GM12878 (cell line): ENCODE measurements around the gene KLHL2. TPM values are rescaled to one million over a fixed set of nuclear protein-coding genes. Genes with fewer than 3 reads are reported as not detected.
"Not testable (repeated sequence)": the region's sequence is repeated elsewhere in the genome, so short reads cannot be mapped to it uniquely, and the experiment has no call there.

ENCODE experiments used
- ATAC-seq: fragments of 200-7000 bp; cut with Tn5 transposase; 3 replicates; pipeline ENCODE4 v1.9.1; 2020; ENCODE audit warnings: mild to moderate bottlenecking, moderate library complexity
- BruUV-seq: library from RNA; stranded (reverse); fragments of 400-500 nt; replicated peaks from 2 replicates; lab custom pipeline; 2021; lab: Mats Ljungman, UMichigan
- CTCF ChIA-PET: fragments of 300-600 bp; sonication (Branson Sonifier 250); formaldehyde crosslinking; extraction: SDS; loops from one replicate; lab custom pipeline; 2021; ENCODE audit warnings: inconsistent platforms; lab: Yijun Ruan, JAX
- POLR2A ChIA-PET: fragments of 350-600 bp; formaldehyde crosslinking; extraction: SDS; loops from one replicate; lab custom pipeline; 2021; ENCODE audit warnings: inconsistent platforms; lab: Charles Lee
- RAD21 ChIA-PET: fragments of 300-600 bp; sonication (Branson Sonifier 250); formaldehyde crosslinking; loops from one replicate; lab custom pipeline; 2023; ENCODE audit warnings: antibody characterized with exemption; ENCODE audit not compliant: unreplicated experiment; lab: Charles Lee
- SMC1A ChIA-PET: fragments of 300-600 bp; sonication (Branson Sonifier 250); formaldehyde crosslinking; loops from one replicate; lab custom pipeline; 2023; ENCODE audit not compliant: unreplicated experiment, uncharacterized antibody; lab: Charles Lee
- DNase-seq: peaks from one replicate; pipeline ENCODE4 v3.0.0-alpha.2; 2011; ENCODE audit warnings: low read depth, low spot score
- FAIRE-seq: peaks from 3 replicates; lab custom pipeline; 2011; peaks lifted over from hg19 to GRCh38; lab: Jason Lieb, UNC
- H2AFZ ChIP-seq: 2 replicates; pipeline ENCODE4 v1.6.0; 2011; ENCODE audit warnings: low read depth, low read length, control low read depth; ENCODE audit not compliant: control insufficient read depth
- H3K27ac ChIP-seq: 2 replicates; pipeline ENCODE4 v1.5.1; 2011; ENCODE audit warnings: control low read depth; ENCODE audit not compliant: control insufficient read depth, insufficient read depth
- H3K27me3 ChIP-seq, 2 experiments: replicated peaks in 1 of 2; 2 replicates each; pipeline versions ENCODE4 v1.6.0 to v1.6.1; 2011; ENCODE audit warnings: low read length in 1 of 2; ENCODE audit not compliant: control insufficient read depth in 2 of 2, insufficient read depth in 2 of 2
- H3K36me3 ChIP-seq, 2 experiments: 2 replicates each; pipeline ENCODE4 v1.5.1; 2011; ENCODE audit warnings: low read length in 1 of 2; ENCODE audit not compliant: control insufficient read depth in 2 of 2, insufficient read depth in 2 of 2
- H3K4me1 ChIP-seq: 2 replicates; pipeline ENCODE4 v1.6.1; 2011; ENCODE audit warnings: mild to moderate bottlenecking, low read length, moderate library complexity, mixed read lengths; ENCODE audit not compliant: control insufficient read depth, insufficient read depth
- H3K4me2 ChIP-seq: 2 replicates; pipeline ENCODE4 v1.6.0; 2011; ENCODE audit warnings: control low read depth; ENCODE audit not compliant: control insufficient read depth, insufficient read depth
- H3K4me3 ChIP-seq: fragments of 200-600 bp; sonication (generic); 2 replicates; pipeline ENCODE4 v1.5.1; 2016
- H3K79me2 ChIP-seq: 2 replicates; pipeline ENCODE4 v1.6.0; 2011; ENCODE audit warnings: low read length; ENCODE audit not compliant: control insufficient read depth, insufficient read depth
- H3K9ac ChIP-seq: 2 replicates; pipeline ENCODE4 v1.8.0; 2011; ENCODE audit warnings: low read length, control low read depth, mixed read lengths; ENCODE audit not compliant: control insufficient read depth, insufficient read depth
- H3K9me3 ChIP-seq: replicated peaks from 3 replicates; pipeline ENCODE4 v1.5.1; 2011; ENCODE audit warnings: mild to moderate bottlenecking, low read length; ENCODE audit not compliant: control insufficient read depth, insufficient read depth
- H4K20me1 ChIP-seq: 2 replicates; pipeline ENCODE4 v1.6.0; 2011; ENCODE audit not compliant: control insufficient read depth, insufficient read depth
- TCF7 ChIP-seq: IDR thresholded peaks from 2 replicates; pipeline ENCODE4 v1.6.1; 2014; ENCODE audit warnings: antibody characterized with exemption, borderline replicate concordance
- WGBS: methylation state at CpG from one replicate; pipeline ENCODE4 v1.1.6; 2016; ENCODE audit warnings: low lambda C conversion rate; ENCODE audit not compliant: insufficient replicate concordance, insufficient coverage; ENCODE audit errors: missing lambda C conversion rate; 5-methylcytosine and 5-hydroxymethylcytosine counted together
- in situ Hi-C: fragments of 300-500 bp; cut with MboI; formaldehyde crosslinking; loops from 9 replicates; pipeline ENCODE4 v1.14.3; 2018; ENCODE audit warnings: mixed read lengths
- intact Hi-C: fragments of 100-400 bp; cut with micrococcal nuclease; formaldehyde crosslinking; loops from one replicate; pipeline ENCODE4 v1.14.2; 2022; ENCODE audit not compliant: unreplicated experiment
- polyA plus RNA-seq, 11 experiments: library from polyadenylated mRNA; depleted of rRNA in 4 of 11; unstranded in 6 of 11; stranded (reverse) in 5 of 11; fragments of >200 nt; fragmentation: Nextera tagmentation in 4 of 11; fragmentation: Illumina TruSeq in 1 of 11; extraction: Ambion mirVana in 4 of 11; extraction: Trizol in 1 of 11; gene quantifications; 1 replicate in 1 of 11; 2 replicates in 10 of 11; pipeline versions ENCODE4 v1.2.1 to v1.2.3, GENCODE V29; 2011 to 2016; ENCODE audit warnings: inconsistent platforms in 2 of 11, missing spikeins in 2 of 11, low read depth in 1 of 11
- total RNA-seq, 4 experiments: library from RNA; depleted of rRNA in 3 of 4; stranded (reverse); fragments of >200 nt in 3 of 4; fragmentation: Illumina TruSeq in 1 of 4; extraction: Trizol in 1 of 4; gene quantifications; 2 replicates each; pipeline versions ENCODE4 v1.2.1 to v1.2.3, GENCODE V29; 2013 to 2021

Gene KLHL2
- total and polyA plus RNA-seq, 10 of the 15 experiments (the other 5 are each of a cell fraction or from before 2014, with no cell fraction given): 4.8 to 22.8 (median 12.9) TPM

- BruUV-seq: no TSS peak
- no peaks in the 10 kb centered on the region for H4K20me1 ChIP-seq
- H3K36me3 ChIP-seq: peaks cover 0 to 36% of the 10 kb centered on the region in 2 experiments; a peak in 3 of 4 replicates
- H3K79me2 ChIP-seq: peaks cover 55% of the 10 kb centered on the region
- no peak overlapping the region for H3K27ac ChIP-seq
- no peak overlapping the region; the same call in 1 of the 2 replicates for H3K4me3 ChIP-seq
- H3K9me3 ChIP-seq: no peaks in the 10 kb centered on the region
- no peak for DNase-seq
- no peak for TF ChIP-seq TCF7
- TF ChIP-seq, all 136 proteins: peak for 0
- no peak overlapping the region for H3K9ac ChIP-seq
- in situ Hi-C loops: no loop called here
- 92% methylated on average over 6 of the region's 6 CpGs for WGBS
- ChIA-PET SMC1A (no interaction called here), CTCF (interaction anchor here (1.2 kb wide), 1 partner anchor 206 kb away, joined by 4 read pairs; no protein-coding TSS in a partner anchor), POLR2A (interaction anchor here (1.2 kb wide), 1 partner anchor 9 kb away, joined by 4 read pairs; the partner anchor contains the start of gene MSMO1), RAD21 (interaction anchor here (0.8 to 1.7 kb wide), 3 partner anchors 10 to 158 kb away, joined by 3 to 5 read pairs (median 3); partner anchors contain the start of gene MSMO1)
- no peaks in the 10 kb centered on the region for H3K27me3 ChIP-seq
- intact Hi-C loops: no loop called here
- peak overlapping the region; percentile 13; the same call in 1 of the 2 replicates for H3K4me2 ChIP-seq
- no peaks in the 10 kb centered on the region for H3K4me1 ChIP-seq
- FAIRE-seq: no peak
- no peak overlapping the region for H2AFZ ChIP-seq
- ATAC-seq: no peak
Observed at GRCh38 chr4:165336743-165337142, 129.4 kb downstream of the KLHL2 start.

DNA sequence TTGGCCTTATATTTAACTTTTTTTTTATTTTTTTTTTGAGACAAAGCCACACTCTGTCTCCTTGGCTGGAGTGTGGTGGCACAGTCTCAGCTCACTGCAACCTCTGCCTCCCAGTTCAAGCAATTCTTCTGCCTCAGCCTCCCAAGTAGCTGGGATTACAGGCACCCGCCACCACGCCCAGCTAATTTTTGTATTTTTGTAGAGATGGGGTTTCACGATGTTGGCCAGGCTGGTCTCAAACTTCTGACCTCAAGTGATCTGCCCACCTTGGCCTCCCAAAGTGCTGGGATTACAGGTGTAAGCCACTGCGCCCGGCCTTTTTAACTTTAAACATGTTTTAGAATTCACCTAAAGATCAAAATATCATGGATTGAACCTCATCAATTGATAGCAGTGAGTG is 135.0 kb downstream of the KLHL2 start:
- SMC1A ChIA-PET: interaction anchor here (0.7 to 4.7 kb wide), 9 partner anchors 9 to 230 kb away, joined by 3 to 47 read pairs (median 4); partner anchors contain the start of gene TMEM192
- H3K4me1 ChIP-seq, H4K20me1 ChIP-seq, H3K4me3 ChIP-seq, DNase-seq, ATAC-seq, H3K9me3 ChIP-seq, H3K27me3 ChIP-seq, intact Hi-C loops, H3K27ac ChIP-seq, in situ Hi-C loops, H2AFZ ChIP-seq, H3K4me2 ChIP-seq, FAIRE-seq, H3K9ac ChIP-seq, H3K79me2 ChIP-seq: not testable (repeated sequence)
- CTCF ChIA-PET: interaction anchor here (0.6 to 10.2 kb wide), 11 partner anchors 9 to 229 kb away, joined by 3 to 98 read pairs (median 4); partner anchors contain the start of gene TMEM192
- BruUV-seq: TSS peak; percentile 62
- 98% methylated on average over 5 of the region's 5 CpGs for WGBS
- RAD21 ChIA-PET: interaction anchor here (0.6 to 2.5 kb wide), 6 partner anchors 13 to 210 kb away, joined by 3 to 10 read pairs (median 4); no protein-coding TSS in a partner anchor
- H3K36me3 ChIP-seq: peaks cover 0 to 23% of the 10 kb centered on the region in 2 experiments; a peak in 3 of 4 replicates
- POLR2A ChIA-PET: interaction anchor here (0.7 to 2.7 kb wide), 4 partner anchors 9 to 230 kb away, joined by 3 to 13 read pairs (median 3); partner anchors contain the start of gene TMEM192
